GM18951 (cell line): ENCODE data around the gene PTAFR.

Experiments
- POLR2A ChIP-seq: IDR thresholded peaks from 4 replicates; pipeline ENCODE4 v1.6.1; 2011; ENCODE audit warnings: mild to moderate bottlenecking; ENCODE audit not compliant: insufficient read length, insufficient read depth; ENCODE audit errors: extremely low read depth
- in situ Hi-C: fragments of 300-500 bp; cut with MboI; formaldehyde crosslinking; loops from one replicate; pipeline ENCODE4 v1.12.0; 2022; ENCODE audit warnings: low sequenced_read_pairs, mixed read lengths, inconsistent platforms; ENCODE audit not compliant: unreplicated experiment

PTAFR gene, protein sequence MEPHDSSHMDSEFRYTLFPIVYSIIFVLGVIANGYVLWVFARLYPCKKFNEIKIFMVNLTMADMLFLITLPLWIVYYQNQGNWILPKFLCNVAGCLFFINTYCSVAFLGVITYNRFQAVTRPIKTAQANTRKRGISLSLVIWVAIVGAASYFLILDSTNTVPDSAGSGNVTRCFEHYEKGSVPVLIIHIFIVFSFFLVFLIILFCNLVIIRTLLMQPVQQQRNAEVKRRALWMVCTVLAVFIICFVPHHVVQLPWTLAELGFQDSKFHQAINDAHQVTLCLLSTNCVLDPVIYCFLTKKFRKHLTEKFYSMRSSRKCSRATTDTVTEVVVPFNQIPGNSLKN

DNA sequence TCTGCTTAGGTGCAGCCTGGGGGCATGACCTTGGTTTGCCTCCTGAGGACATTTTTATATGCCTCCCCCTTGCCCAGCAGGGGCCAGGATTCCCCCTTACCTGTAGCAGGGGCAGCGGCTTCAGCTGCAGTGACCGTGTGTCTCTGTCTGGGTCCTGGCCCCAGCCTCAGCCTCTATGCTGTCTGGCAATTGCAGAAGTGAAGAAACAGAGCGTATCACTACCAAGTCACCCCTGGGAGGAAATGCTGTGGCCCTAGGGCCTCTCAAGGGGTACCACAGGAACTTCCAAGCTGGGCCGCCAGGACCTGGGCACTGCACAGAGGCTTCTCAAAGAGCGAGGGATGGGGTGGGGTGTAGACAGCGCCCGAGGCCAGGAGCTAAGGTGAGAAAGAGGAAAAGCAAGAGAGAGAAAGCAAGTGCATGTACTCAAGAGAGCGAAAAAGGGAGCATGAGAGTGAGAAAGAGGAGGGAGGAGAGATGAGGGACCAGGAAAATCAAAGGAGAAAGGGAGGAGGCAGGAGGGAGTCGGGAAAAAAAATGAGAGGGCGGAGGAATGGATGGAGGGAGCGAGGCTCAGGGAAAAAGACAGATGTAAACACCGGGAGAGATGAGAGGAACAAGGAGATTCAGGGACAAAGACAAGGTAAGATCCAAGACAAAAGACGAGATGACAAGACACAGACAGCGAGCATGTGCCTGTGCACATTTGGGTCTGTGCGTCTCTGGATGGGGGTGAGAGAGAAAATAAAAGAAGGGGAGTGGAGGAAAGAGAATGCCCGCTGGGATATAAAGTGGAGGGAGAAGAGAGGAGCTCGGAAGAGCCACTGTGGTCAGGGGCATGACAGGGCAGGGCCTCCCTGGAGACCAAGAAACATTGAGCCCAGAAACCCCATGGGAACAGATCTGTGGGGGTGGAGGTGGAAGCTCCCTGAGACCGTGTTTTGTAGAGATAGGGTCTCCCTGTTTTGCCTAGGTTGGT lies at the start of gene PTAFR:
PTAFR (minus strand) TSS at position 199 of the 979 bp plus-strand sequence. CDS start 25,669 bp downstream, outside the sequence.
- in situ Hi-C loops, result no loop called here
- TF ChIP-seq POLR2A, result peak; percentile 36

DNA sequence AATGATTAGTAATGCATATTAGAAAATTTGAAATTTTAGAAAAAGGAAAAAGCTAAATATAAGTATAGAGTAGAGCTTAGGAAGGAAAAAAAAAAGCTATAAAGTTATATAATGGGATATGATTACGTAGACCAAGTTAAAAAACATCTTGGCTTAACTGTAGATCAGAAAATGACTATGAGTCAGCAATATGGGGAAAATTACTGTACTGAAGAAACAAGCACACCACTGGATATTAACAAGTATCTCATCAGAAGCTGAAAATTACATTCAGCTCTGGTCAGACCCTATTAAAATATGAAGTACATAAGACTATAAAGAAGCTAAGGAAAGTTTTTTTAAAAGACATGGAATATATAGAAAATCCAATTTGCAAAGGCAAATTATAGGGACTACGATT lies 36.8 kb upstream of the PTAFR start:
- in situ Hi-C loops, result loop anchor here (25.0 kb wide), 1 partner anchor 351 kb away; the partner anchor contains the start of gene THEMIS2

DNA sequence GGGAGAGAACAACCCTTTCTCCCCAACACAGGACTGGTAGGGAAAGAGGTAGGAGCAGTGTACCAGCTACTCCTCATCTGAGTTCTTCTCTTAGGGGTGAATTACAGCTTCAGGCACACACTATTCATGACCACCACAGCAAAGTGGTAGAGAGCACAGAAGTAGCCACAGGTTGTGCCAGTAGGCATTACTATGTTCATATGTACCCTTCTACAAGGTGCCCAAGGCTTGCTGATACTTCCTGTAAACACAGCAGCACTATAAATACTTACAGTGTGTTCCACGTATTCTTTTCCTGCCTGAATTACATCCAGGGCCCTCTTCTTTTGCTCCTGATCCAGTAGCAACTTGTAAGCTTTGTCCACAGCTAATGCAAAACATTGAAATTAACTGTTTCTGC lies 33.2 kb upstream of the PTAFR start:
- in situ Hi-C loops, result loop anchor here (5.0 to 25.0 kb wide), 2 partner anchors 112 to 347 kb away; partner anchors contain the start of gene THEMIS2
- TF ChIP-seq POLR2A, result no peak

More for the DNA sequence above, 36.8 kb upstream of the PTAFR start:
- TF ChIP-seq POLR2A, result no peak

DNA sequence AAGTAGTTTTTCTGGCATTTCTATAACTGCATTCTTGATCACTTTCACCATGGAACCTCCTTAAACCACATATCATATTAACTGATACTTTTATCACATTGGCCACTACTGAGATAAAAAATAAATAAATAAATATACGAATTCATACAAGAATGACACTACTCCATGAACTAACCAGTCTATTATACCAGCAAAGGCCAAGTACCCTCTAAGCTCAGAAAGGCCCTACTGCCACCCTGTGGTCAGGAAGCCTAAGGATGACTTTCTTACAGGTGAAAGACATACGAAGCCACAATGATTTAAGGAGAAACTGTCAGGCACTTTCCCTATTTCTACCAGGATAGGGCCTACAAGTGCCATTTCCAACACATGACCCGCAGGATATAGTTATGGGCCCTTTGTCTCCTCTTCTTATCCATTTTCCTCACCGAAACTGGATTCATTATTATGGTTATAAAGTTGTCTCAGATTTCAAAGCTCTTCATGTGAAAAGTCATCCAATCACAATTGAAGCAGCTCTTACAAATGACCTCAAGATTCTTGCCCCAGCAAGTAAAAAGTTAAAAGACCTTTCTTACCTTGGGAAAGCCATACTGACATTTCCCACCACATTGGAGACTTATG lies 32.4 kb upstream of the PTAFR start:
- in situ Hi-C loops, result loop anchor here (5.0 to 25.0 kb wide), 2 partner anchors 112 to 347 kb away; partner anchors contain the start of gene THEMIS2
- no peak for TF ChIP-seq POLR2A

DNA sequence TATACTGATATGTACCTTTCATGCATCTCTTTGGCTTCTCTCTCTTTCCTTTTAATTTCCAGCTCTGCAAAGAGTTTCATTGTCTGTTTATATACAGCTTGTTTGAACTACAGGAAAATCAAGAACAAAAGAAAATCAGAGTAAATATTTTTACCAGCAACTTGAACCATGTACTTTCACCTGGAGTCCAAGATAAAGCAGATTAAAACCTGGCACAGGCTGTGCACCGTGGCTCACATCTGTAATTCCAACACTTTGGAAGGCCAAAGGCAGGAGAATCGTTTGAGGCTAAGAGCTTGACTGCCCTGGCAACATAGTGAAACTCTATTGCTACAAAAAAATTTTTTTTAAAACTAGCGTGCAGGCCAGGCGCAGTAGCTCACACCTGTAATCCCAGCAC lies 28.8 kb upstream of the PTAFR start:
- in situ Hi-C loops, result loop anchor here (5.0 to 25.0 kb wide), 2 partner anchors 108 to 343 kb away; partner anchors contain the start of gene THEMIS2
- no peak for TF ChIP-seq POLR2A

DNA sequence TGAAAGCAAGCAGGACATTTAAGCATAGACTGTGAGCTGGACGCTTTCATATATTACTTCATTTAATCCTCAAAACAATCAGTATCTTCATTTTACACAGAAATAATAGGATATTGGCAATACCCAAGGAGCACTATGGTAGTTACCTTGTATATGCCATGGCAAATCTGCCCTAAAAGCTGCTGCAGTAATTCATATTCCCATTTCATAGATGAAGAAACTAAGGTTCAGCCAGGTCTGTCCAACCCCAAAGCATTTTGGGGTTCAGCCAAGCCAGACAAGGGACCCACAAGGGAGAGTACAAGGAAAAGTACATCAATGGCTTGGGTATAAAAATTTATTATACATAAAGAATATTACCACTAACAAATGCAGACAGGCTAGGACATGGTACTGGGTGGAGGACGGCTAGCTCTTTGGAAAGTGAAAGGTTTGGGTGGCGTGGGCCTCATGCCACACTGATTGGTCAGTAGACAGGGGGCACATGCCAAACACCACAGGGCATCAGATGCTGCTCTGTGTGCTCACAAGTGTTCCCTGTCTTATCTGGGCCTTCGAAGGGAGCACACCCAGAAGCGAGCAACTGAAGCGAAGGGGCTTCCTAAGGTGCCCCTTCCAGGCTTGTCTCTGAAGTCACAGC lies 23.9 kb upstream of the PTAFR start:
- in situ Hi-C loops, result loop anchor here (25.0 kb wide), 1 partner anchor 338 kb away; the partner anchor contains the start of gene THEMIS2
- no peak for TF ChIP-seq POLR2A

DNA sequence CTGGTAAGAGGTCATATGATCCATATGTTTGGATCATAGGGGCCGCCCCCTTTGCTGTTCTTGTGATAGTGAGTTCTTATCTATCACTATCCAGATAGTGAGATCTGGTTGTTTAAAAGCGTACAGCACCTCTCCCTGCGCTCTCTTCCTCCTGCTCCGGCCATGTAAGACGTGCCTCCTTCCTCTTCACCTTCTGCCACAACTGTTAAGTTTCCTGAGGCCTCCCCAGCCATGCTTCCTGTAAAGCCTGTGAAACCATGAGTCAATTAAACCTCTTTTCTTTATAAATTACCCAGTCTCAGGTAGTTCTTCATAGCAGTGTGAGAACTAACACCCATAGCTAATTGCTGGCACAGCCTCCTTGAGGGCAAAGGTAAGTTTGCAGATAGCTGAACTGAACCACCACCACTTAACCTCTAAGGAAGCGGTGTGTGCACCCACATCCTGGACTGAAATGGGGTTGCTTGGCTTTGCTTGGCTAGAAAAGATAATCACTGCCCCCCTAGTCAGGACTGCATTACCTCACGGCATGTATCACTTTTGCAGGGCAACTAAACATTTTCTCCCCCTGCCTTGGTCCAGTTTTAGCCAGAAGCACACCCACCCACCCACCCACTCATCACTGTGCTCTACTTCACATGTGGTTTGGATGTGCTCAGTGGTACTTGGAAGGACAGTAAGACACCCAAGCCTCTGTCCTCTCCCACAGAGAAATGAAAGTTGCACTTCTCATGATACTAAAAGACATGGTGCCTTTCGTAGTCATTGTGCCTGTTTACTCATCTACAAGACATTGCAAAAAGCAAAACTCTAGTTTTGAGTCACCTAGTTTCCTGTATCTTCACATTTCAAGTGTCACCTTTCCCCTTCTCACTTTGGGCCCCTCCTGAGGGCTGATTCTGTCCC lies 23.1 kb upstream of the PTAFR start:
- no peak for TF ChIP-seq POLR2A
- in situ Hi-C loops, result loop anchor here (25.0 kb wide), 1 partner anchor 337 kb away; the partner anchor contains the start of gene THEMIS2

DNA sequence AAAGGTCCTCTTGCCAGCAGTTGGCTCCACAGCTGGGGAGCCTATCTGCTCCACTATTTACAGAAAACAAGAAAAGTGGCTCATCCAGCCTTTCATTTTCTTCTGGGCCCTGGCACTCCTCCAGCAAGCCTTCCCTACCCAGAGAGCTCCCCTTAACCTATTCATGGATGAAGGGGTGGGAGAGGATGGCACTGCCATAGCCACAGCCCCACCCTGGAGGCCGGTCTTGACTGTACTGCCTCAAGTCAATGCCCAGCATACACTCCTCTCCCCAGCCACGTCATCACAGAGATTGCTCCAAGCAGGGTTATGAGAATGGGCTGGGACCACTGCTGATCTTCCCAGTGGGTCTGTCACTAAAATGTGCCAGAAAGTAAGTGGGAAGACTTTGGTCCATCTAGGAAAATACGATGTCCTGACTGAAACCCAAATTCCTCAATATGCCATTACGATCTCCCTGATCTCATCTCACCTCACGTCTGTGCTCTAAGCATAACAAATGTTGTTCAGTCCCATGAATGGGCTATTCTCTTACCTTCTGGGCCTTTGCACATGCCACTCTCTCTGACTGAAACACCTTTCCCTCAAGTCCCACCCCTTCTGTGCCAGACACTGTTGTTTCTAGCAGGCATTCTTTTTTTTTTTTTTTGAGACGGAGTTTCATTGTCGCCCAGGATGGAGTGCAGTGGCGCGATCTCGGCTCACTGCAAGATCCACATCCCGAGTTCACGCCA lies 21.4 kb upstream of the PTAFR start:
- in situ Hi-C loops, result no loop called here
- TF ChIP-seq POLR2A, result no peak

DNA sequence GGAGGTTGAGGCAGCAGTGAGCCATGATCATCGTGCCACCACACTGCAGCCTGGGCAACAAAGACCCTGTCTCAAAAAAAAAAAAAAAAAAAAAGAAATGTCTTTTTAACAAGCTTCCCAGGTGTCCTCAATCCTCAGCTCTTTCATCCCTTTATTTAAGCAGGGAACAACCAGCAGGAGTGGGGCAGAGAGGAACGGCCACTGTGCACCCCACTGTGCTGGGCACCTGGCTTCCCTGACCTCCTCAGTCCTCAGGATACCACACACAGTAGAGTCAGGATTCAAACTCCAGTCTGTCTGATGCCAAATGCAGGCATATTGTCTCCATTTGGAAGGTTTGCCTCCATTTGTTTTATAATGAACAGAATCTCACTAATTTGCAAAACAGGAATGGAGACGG lies 19.8 kb upstream of the PTAFR start:
- no peak for TF ChIP-seq POLR2A
- in situ Hi-C loops, result no loop called here

DNA sequence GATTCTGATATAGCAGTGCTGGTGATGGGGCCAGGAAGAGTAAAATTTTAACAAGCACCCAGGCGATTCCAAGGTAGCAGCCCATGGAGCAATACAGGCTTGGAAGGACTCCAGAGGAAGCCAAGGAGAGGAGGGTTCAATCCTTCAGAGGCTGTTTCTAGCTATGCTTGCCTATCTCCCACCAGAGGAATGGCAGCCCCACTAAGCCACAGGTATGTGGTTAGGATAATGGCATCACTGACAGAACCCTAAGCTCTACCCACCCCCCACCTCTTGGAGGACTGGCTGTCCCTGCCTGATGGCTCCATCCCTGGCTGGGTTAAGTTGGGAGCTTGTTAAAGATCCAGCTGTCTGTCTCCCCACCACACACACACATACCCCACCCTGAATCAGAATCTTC lies 19.3 kb upstream of the PTAFR start:
- no peak for TF ChIP-seq POLR2A
- in situ Hi-C loops, result no loop called here
